HG03442 (cell line): Measurements from ENCODE around the gene PAX1.

Experiments
- ATAC-seq: cut with Tn5 transposase; IDR thresholded peaks from one replicate; pipeline ENCODE4 v1.9.1; 2021; ENCODE audit warnings: mild to moderate bottlenecking, moderate library complexity; ENCODE audit not compliant: unreplicated experiment

Gene PAX1

GRCh38 chr20:21725892-21726291 is 20.4 kb downstream of the PAX1 start:
- ATAC-seq: no peak

- no peak for ATAC-seq
These were observed 23.9 kb downstream of the PAX1 start for GRCh38 chr20:21729316-21729715.

- no peak for ATAC-seq
These were observed 33.7 kb downstream of the PAX1 start for GRCh38 chr20:21739161-21739560.

- no peak for ATAC-seq
These were observed 34.2 kb downstream of the PAX1 start for GRCh38 chr20:21739682-21740081.

- no peak for ATAC-seq
These were observed 35.8 kb downstream of the PAX1 start for GRCh38 chr20:21741266-21741665.

GRCh38 chr20:21762646-21763045 is 57.2 kb downstream of the PAX1 start:
- ATAC-seq: no peak

- ATAC-seq: no peak
These were observed 61.8 kb downstream of the PAX1 start for GRCh38 chr20:21767200-21767738.

- no peak for ATAC-seq
These were observed 62.3 kb downstream of the PAX1 start for GRCh38 chr20:21767739-21768223.
